HG02885 (cell line): ENCODE results near the gene KCNQ1.

ENCODE experiments used
- ATAC-seq: cut with Tn5 transposase; IDR thresholded peaks from one replicate; pipeline ENCODE4 v1.9.1; 2021; ENCODE audit warnings: mild to moderate bottlenecking; ENCODE audit not compliant: unreplicated experiment, poor library complexity

KCNQ1 gene

DNA sequence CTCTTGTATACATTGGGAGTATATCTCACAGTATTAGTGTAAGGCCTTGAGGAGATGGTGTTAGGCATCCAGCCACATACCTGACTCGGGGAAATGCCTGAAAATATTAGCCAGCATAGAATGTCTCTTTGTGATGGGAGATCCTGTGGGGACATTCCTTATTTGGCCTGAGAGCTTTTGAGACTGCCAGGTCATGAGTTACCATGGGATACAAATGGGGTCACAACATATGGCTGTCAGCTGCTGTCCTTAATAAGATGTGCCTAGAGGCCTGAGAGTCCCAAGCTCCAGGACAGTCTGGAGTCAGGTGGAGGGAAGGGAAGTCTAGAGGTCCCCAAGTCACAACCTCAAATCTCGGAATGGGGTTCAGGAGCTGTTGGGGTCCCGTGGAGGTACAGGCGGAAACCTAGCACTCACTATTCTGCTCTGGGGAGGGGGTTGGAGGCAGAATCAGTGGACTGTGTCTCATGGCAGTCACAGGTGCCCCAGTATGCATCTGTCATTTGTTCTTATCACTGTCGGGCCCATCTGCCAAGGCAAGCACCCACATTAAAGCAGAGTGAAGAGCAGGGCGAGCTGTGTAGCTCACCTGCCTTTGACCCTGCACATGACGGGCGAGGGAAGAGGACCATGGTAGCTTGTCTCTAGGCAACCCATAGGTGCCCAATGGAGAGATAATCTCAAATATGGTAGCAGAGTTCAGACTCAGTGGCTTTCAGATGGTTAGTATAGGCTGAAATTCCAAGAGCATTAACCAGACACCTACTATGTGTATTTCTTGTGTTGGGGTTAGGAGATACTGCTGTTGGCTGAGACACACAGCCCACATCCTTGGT is 225.0 kb downstream of the KCNQ1 start:
- ATAC-seq: no peak

DNA sequence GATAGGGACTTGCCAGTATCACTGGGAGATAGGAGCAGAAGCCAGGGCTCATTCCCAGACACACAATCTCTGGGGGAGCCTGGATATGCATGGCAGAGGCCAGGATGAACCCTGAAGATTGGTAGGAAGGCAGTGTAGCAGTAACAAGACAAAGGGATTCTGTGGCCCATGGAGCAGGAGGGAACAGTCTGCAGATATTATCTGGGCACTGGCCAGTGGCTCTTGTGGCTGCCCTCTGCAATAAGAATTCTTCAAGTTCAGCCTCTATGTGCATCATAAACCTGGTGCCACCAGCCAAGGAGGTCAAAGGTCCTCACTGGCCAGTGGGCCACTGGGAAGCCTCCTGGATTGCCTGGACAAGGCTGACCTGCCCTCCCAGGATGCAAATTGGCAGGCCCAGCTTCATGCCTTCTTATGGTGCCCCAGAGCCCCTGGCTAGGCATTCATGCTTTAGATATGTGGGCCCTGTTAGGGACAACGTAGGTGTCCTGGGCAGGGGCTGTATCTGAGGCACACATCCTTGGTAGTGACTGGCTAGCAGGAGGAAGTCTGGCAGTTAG is 225.8 kb downstream of the KCNQ1 start:
- no peak for ATAC-seq

- no peak for ATAC-seq
These were observed 226.9 kb downstream of the KCNQ1 start for GRCh38 chr11:2671748-2672147.

DNA sequence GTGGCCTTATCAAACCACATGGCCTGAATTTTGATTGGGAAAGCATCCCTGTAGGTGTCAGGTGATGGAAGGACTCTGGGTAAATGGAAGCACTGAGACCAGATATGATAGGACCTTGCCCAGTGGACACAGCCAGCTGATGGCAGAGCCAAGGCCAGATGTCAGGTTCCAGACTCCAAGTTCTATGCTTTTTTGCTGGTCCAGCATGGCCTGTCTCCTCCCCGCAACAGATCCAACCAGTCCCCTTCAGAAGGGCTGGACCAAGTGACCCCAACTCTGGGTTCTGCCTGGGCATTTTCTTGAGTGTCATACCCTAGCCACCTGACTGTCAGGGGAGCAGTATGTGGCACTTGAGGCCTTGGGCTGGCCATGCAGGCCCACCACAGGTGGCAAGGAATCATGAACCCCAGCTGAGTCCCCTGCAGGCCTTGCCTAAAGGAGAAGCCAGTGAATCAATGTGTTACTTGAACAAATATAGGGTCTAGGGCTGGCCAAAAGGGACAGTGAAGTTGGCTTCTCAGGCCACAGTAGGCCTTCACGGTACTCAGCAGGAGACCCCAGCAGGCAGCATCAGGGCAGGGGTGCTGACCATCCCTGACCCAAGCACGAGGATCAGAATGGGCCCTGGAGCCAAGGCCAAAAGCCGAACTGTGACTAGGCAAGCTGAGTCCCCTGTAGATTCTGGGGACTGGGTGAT is 227.9 kb downstream of the KCNQ1 start:
- no peak for ATAC-seq

DNA sequence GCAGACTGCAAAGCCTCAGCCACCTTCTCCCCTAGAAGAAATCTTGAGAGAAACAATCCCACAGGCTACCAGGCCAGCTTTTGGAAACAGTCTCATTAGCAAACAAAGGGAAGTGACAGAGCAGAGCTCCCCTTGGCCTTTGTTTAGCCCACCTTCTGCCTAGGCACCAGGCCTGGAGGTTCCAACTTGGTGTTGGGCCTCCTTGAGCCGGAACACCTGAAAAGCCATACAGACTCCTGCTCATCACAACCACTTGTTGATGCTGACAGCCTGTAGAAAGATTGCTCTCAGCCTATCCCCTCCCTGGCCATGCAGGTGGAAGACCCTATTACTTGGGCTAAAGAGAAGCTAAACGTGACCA is 228.4 kb downstream of the KCNQ1 start:
- ATAC-seq: no peak

DNA sequence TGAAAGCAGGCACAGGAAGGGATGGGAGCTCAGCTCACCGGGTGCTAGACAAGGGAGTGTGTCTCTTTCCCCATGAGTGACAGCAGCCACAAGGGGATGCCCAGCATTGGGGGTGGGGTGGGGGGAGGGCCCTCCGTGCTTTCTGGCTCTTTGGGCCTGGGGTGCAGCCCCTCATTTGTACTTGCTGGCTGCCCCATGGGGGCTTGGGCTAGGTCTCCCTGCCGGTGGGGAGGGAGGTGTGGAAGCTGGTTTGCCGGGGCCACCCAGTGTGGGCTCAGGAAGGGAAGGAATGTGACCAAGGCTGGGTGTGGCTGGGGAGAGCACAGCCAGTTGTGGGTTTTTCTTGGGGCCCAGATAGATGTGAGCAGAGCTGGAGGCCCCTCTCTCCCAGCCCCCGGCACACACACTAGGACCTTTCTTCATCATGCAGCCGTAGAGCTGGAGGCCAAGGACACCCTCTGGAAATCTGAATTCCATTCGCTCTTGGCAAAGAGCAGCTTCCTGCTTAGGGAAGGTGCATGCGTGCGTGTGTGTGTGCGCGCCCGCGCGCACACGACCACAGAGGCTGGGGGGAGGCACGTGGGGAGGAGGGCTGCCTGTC is 229.2 kb downstream of the KCNQ1 start:
- no peak for ATAC-seq

DNA sequence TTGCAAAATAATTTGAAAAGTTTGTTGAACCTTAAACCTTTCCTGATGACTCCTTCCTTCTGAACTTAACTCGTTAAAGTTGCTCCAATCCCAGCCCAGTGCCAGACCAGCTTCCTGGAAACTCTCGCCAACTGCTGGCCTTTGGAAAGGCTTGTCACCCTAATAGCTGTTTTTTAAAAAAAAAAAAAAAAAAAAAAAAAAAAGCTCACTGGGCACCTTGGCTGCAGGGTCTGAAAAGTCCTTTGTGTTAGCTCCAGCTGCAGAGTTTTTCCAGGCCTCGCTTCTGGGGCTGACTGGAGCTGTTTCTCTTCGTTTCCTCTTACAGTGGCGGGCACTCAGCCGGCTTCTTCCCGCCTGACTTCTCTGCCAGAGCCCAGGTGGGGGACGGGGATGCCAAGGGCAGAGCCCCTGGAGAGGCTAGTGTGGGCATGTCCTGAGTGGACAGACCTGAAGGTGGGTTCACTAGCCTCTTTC is 229.9 kb downstream of the KCNQ1 start:
- ATAC-seq: no peak

DNA sequence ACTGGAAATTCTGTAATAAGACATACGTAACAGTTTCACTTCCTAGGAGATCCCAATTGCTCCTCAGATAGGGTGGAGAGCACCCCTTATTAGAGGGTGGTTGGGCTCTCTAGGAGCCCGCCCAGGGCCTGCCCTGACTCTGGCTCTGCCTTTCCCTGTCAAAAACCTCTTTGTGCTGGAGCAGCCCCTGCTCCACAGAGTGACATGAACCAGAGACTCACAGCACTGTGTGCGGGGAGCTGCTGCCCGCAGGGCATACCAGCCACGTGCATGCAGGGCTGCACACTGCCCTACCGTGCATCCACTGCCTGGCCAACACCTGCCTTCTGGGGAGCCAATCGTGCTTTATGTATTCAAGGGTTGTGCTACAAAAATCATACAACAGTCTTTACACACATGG is 230.7 kb downstream of the KCNQ1 start:
- ATAC-seq: no peak

- ATAC-seq: no peak
These were observed 232.3 kb downstream of the KCNQ1 start for GRCh38 chr11:2677127-2677526.

- ATAC-seq: no peak
These were observed 233.6 kb downstream of the KCNQ1 start for GRCh38 chr11:2678396-2678795.

- ATAC-seq: no peak
These were observed 234.3 kb downstream of the KCNQ1 start for GRCh38 chr11:2679011-2679676.

DNA sequence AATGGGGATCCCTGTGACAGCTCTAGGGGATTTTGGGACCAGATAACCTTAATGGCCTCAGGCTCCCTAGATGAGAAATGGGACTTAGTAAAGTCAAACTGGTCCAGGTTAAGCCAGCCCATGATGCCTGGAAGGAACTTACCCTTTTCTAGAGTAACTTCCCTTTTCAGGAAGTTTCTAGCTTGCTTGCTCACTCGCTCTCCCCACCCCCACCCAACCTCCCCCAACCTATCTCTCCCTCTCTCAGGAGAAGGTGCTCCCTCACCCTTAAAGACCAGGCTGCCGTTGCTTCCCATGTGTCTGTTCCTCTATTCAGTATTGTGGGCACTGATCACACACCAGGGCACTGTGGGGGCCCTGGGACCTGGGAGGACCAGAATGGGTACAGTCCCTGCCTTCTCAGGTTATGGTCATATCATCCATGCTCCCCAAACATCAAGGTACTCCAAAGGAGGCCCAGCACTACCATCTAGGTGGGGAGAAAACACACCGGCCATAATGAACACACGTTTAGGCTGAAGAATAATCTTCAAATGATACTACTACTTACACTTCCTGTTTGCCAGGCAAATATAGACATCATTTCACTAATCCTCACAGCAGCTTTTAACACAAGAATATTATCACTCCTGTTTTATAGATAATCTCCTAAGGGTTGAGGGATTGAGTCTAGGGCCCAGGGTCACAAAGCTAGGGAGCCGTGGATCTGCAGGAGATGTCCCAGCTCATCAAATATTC is 236.8 kb downstream of the KCNQ1 start:
- no peak for ATAC-seq

GRCh38 chr11:2683806-2684205 is 239.0 kb downstream of the KCNQ1 start:
- ATAC-seq: no peak

DNA sequence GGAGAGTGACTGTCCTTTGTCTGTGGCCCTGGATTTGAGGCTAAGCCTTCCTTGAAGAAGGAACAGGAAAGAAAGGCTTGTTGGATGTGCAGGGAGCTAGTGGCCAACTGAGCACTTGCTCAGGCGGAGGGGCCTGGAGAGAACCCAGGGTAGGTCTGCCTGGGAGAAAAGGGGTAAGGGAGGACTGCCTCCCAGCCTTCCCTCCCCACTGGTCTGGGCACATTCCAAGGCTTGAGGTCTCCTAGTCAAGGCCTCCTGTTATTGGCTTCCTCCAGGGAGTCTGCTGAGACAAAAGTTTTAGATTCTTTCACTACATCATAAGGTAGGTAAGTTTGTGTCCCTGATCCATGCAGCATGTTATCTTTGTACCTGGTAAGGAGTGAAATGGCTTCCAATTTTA is 239.8 kb downstream of the KCNQ1 start:
- no peak for ATAC-seq

- ATAC-seq: no peak
These were observed 240.2 kb downstream of the KCNQ1 start for GRCh38 chr11:2685051-2685450.

DNA sequence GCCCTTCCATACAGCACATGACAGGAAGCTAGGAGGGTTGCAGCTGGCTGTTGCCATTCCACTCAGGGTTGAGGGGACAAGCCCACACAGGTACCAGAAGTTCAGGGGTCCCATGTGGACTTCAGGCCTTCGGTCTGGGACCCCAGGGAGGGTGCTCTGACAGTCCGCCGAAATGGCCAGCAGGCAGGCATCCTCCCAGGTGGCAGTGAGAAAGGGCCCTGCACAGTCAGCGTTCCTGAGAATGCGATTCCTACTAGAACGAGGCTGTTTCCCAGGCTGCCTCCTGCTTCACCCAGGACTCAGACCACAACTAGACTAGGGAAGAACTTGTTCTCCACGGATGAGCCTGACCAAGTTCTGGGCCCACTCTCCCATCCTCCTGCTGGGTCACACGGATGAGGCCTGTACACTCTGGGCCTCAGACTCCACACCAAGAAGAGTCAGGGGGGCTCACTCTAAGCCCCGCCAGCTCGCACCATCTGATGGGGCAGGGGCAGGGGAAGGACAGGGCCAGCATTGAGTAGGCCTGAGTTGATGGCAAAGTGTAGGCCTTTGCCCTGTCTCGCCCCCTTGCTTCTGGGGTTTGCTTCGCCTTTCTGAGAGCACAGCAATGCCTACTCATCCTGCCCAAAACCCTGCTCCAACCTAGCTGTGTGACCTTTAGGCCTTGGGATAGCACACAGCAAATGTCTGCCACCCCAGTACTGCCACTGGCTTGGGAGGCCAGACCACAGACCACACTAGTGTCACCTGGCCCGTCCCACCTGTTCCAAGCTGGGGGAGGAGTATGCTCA is 241.0 kb downstream of the KCNQ1 start:
- ATAC-seq: no peak

GRCh38 chr11:2686360-2687222 is 241.8 kb downstream of the KCNQ1 start:
- no peak for ATAC-seq

DNA sequence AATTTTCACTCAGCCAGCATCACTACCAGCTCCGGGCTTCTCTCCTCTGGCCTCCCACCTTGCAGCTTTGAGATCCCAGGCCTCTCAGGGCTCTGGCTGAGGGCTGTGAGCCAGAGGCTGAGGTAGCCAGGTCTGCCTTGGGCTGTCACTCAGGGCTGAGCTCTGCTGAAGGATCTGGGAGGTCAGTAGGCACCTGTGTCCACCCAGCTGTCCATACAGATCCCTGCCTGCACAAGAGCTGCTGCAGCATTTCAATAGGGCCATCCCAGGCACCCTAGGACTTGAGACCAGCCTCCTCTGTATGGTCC is 242.4 kb downstream of the KCNQ1 start:
- ATAC-seq: no peak
